Body of pancreas (tissue), 4 donors: ENCODE results near the gene MALAT1.

Experiments used
- POLR2A ChIP-seq, 3 donors: fragments of 450-650 bp; IDR thresholded peaks; one replicate each; pipeline ENCODE4 v1.6.1; 2016; ENCODE audit warnings: antibody characterized with exemption in 3 of 3, mild to moderate bottlenecking in 2 of 3
- TF ChIP-seq, protein P1 (sequence below), 7 experiments: fragments of 450-650 bp in 4 of 7; fragments of 200-600 bp in 3 of 7; sonication (generic) in 3 of 7; IDR thresholded peaks; one replicate each; pipeline ENCODE4 v1.5.1; 2016 to 2019; ENCODE audit warnings: antibody characterized with exemption in 7 of 7

DNA sequence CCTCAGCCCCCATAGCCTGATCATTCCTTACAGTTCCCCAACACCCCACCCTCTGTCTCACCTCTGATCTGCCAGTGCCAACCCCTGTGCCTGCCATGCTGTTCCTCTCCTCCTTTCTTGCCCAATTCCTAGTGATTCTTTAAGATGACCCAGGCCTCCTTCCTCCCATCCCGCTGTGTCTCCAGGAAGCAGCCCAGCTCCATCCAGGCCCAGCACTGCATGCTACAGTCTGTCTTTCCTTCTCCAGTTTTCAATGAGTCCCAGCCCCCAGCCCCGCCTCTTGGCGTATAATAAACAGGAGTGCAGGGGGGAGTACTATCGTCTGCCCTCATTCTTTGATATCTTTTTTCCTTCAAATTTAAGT is 47.0 kb downstream of the MALAT1 start:
- TF ChIP-seq, protein P1, sequence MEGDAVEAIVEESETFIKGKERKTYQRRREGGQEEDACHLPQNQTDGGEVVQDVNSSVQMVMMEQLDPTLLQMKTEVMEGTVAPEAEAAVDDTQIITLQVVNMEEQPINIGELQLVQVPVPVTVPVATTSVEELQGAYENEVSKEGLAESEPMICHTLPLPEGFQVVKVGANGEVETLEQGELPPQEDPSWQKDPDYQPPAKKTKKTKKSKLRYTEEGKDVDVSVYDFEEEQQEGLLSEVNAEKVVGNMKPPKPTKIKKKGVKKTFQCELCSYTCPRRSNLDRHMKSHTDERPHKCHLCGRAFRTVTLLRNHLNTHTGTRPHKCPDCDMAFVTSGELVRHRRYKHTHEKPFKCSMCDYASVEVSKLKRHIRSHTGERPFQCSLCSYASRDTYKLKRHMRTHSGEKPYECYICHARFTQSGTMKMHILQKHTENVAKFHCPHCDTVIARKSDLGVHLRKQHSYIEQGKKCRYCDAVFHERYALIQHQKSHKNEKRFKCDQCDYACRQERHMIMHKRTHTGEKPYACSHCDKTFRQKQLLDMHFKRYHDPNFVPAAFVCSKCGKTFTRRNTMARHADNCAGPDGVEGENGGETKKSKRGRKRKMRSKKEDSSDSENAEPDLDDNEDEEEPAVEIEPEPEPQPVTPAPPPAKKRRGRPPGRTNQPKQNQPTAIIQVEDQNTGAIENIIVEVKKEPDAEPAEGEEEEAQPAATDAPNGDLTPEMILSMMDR (IDR thresholded peaks at IDR 0.05): no peak
- TF ChIP-seq POLR2A (IDR thresholded peaks at IDR 0.05): no peak
